K562 (cell line): Measurements from ENCODE around the gene ACOX2. TPM values are rescaled to one million over a fixed set of nuclear protein-coding genes. Genes with fewer than 3 reads are reported as not detected.

Experiments
- ATAC-seq: fragments of 200-7000 bp; cut with Tn5 transposase; 3 replicates; pipeline ENCODE4 v1.9.1; 2020; ENCODE audit warnings: moderate library complexity
- BruUV-seq: library from RNA; stranded (reverse); fragments of 400-500 nt; replicated peaks from 2 replicates; lab custom pipeline; 2021; lab: Mats Ljungman, UMichigan
- CTCF ChIA-PET: fragments of 300-600 bp; formaldehyde crosslinking; extraction: SDS; loops from one replicate; lab custom pipeline; 2021; ENCODE audit warnings: low intra/inter-chr PET ratio; lab: Yijun Ruan, JAX
- POLR2A ChIA-PET: fragments of 300-600, 350-650 bp; sonication (Branson Sonifier 250); formaldehyde crosslinking; extraction: SDS; loops from one replicate; lab custom pipeline; 2021; ENCODE audit warnings: antibody characterized with exemption, inconsistent platforms; lab: Yijun Ruan, JAX
- DNase-seq, 4 experiments: peaks; one replicate each; pipeline versions ENCODE4 v3.0.0 to v3.0.0-alpha.2; 2011 to 2018; ENCODE audit warnings: low spot score in 3 of 4, mixed read lengths in 3 of 4; ENCODE audit errors: extremely low read depth in 1 of 4
- FAIRE-seq: peaks from 2 replicates; lab custom pipeline; 2011; peaks lifted over from hg19 to GRCh38; lab: Jason Lieb, UNC
- H2AFZ ChIP-seq: 2 replicates; pipeline ENCODE4 v1.6.0; 2011; ENCODE audit warnings: low read depth, low read length, control low read depth, inconsistent platforms
- H3K27ac ChIP-seq: fragments of 200-600 bp; 3 replicates; pipeline ENCODE4 v1.8.0; 2011; ENCODE audit warnings: low read depth, mild to moderate bottlenecking, control low read depth, inconsistent platforms, low read length, moderate library complexity, mixed read lengths; ENCODE audit errors: extremely low read depth
- H3K27me3 ChIP-seq, 2 experiments: fragments of 300-600 bp in 1 of 2; 2 replicates in 1 of 2; 3 replicates in 1 of 2; pipeline versions ENCODE4 v1.6.0 to v1.8.0; 2011; ENCODE audit warnings: inconsistent platforms in 2 of 2, low read length in 2 of 2, mild to moderate bottlenecking in 1 of 2, mixed read lengths in 1 of 2, moderate library complexity in 1 of 2; ENCODE audit not compliant: control insufficient read depth in 2 of 2, insufficient read depth in 2 of 2
- H3K36me3 ChIP-seq: fragments of 300-600 bp; 3 replicates; pipeline ENCODE4 v1.8.0; 2011; ENCODE audit warnings: mild to moderate bottlenecking, low read length, inconsistent platforms; ENCODE audit not compliant: control insufficient read depth, insufficient read depth
- H3K4me1 ChIP-seq, 2 experiments: fragments of 200-600 bp in 1 of 2; replicated peaks in 1 of 2; 2 replicates in 1 of 2; 3 replicates in 1 of 2; pipeline versions ENCODE4 v1.5.1 to v1.8.0; 2011; ENCODE audit warnings: inconsistent platforms in 2 of 2, low read length in 2 of 2, mild to moderate bottlenecking in 1 of 2, mixed read lengths in 1 of 2, moderate library complexity in 1 of 2; ENCODE audit not compliant: control insufficient read depth in 2 of 2, insufficient read depth in 2 of 2
- H3K4me2 ChIP-seq: 2 replicates; pipeline ENCODE4 v1.6.1; 2011; ENCODE audit warnings: low read length, control low read depth, inconsistent platforms, mixed read lengths; ENCODE audit not compliant: insufficient read depth
- H3K4me3 ChIP-seq: fragments of 200-600 bp; sonication (generic), shearing (Covaris generic); 2 replicates; pipeline ENCODE4 v1.5.1; 2016; ENCODE audit warnings: control low read depth, inconsistent platforms
- H3K79me2 ChIP-seq: fragments of 200-600 bp; 3 replicates; pipeline ENCODE4 v1.8.0; 2011; ENCODE audit warnings: low read length, inconsistent platforms; ENCODE audit not compliant: control insufficient read depth, insufficient read depth
- H3K9ac ChIP-seq, 2 experiments: 2 replicates each; pipeline versions ENCODE4 v1.6.0 to v1.6.1; 2011; ENCODE audit warnings: low read depth in 2 of 2, low read length in 2 of 2, control low read depth in 1 of 2, inconsistent platforms in 1 of 2, mild to moderate bottlenecking in 1 of 2, mixed read lengths in 1 of 2; ENCODE audit not compliant: insufficient read depth in 1 of 2
- H3K9me1 ChIP-seq: one replicate; pipeline ENCODE4 v1.6.0; 2011; ENCODE audit warnings: inconsistent platforms, mild to moderate bottlenecking, low read length, moderate library complexity; ENCODE audit not compliant: control insufficient read depth, insufficient read depth
- H3K9me3 ChIP-seq: replicated peaks from 2 replicates; pipeline ENCODE4 v1.5.1; 2011; ENCODE audit warnings: low read depth, low read length, inconsistent platforms; ENCODE audit not compliant: control insufficient read depth, insufficient read depth
- H4K20me1 ChIP-seq: replicated peaks from 2 replicates; pipeline ENCODE4 v1.6.1; 2011; ENCODE audit warnings: low read length, inconsistent platforms, mixed read lengths; ENCODE audit not compliant: control insufficient read depth, insufficient read depth
- AFF1 ChIP-seq, 2 experiments: fragments of 450-650 bp; IDR thresholded peaks; 2 replicates each; pipeline ENCODE4 v1.6.1; 2018; ENCODE audit warnings: mild to moderate bottlenecking in 2 of 2, low read depth in 1 of 2; ENCODE audit not compliant: partially characterized antibody in 2 of 2
- CBX5 ChIP-seq: IDR thresholded peaks from 2 replicates; pipeline ENCODE4 v1.6.1; 2014; ENCODE audit warnings: low read depth, borderline replicate concordance
- CTBP1 ChIP-seq: fragments of 450-650 bp; IDR thresholded peaks from 2 replicates; pipeline ENCODE4 v1.6.1; 2016; ENCODE audit warnings: borderline replicate concordance
- CTCF ChIP-seq, 3 experiments: IDR thresholded peaks in 2 of 3; conservative IDR thresholded peaks in 1 of 3; 2 replicates each; pipeline ENCODE4 v1.5.1; 2011 to 2012; ENCODE audit warnings: low read length in 3 of 3, mild to moderate bottlenecking in 3 of 3, control low read depth in 2 of 3, improper control_type of control experiment in 1 of 3, inconsistent platforms in 1 of 3, low read depth in 1 of 3, mixed read lengths in 1 of 3, moderate library complexity in 1 of 3; ENCODE audit not compliant: insufficient read depth in 2 of 3
- HIVEP1 ChIP-seq: fragments of 250-450 bp; sonication (Bioruptor Pico); IDR thresholded peaks from 2 replicates; pipeline ENCODE4 v1.4.0; 2020; ENCODE audit warnings: mild to moderate bottlenecking
- MCM2 ChIP-seq: fragments of 450-650 bp; IDR thresholded peaks from 2 replicates; pipeline ENCODE4 v1.6.1; 2017; ENCODE audit warnings: low read depth, mild to moderate bottlenecking
- NCOA6 ChIP-seq: fragments of 450-650 bp; IDR thresholded peaks from 2 replicates; pipeline ENCODE4 v1.6.1; 2017; ENCODE audit warnings: mild to moderate bottlenecking
- NFYB ChIP-seq: IDR thresholded peaks from 2 replicates; pipeline ENCODE4 v1.6.1; 2011; ENCODE audit warnings: mild to moderate bottlenecking, moderate library complexity; ENCODE audit not compliant: insufficient read length; ENCODE audit errors: extremely low read depth
- NRF1 ChIP-seq, 2 experiments: fragments of 450-650 bp; IDR thresholded peaks in 1 of 2; conservative IDR thresholded peaks in 1 of 2; 2 replicates each; pipeline ENCODE4 v1.6.1; 2014; ENCODE audit warnings: mild to moderate bottlenecking in 2 of 2
- RAD21 ChIP-seq, 2 experiments: fragments of 250-450 bp in 1 of 2; fragments of 450-650 bp in 1 of 2; sonication (Bioruptor Pico) in 1 of 2; formaldehyde crosslinking in 1 of 2; IDR thresholded peaks in 1 of 2; conservative IDR thresholded peaks in 1 of 2; 2 replicates each; pipeline versions ENCODE4 v1.4.0 to v1.8.0; 2020 to 2022; ENCODE audit warnings: mild to moderate bottlenecking in 2 of 2, moderate library complexity in 1 of 2
- SREBF2 ChIP-seq: sonication (generic); formaldehyde crosslinking; IDR thresholded peaks from 2 replicates; pipeline ENCODE4 v1.4.0; 2020; ENCODE audit warnings: mild to moderate bottlenecking, missing genetic modification reagents
- ZNF253 ChIP-seq: fragments of 250-450 bp; sonication (Bioruptor Pico); conservative IDR thresholded peaks from 2 replicates; pipeline ENCODE4 v1.6.1; 2021; ENCODE audit warnings: mild to moderate bottlenecking
- WGBS: fragments of 100-300 bp; shearing (Covaris generic); methylation state at CpG from one replicate; pipeline ENCODE4 v1.1.6; 2016; ENCODE audit warnings: low coverage, mixed read lengths; ENCODE audit not compliant: insufficient coverage; ENCODE audit errors: missing lambda C conversion rate; 5-methylcytosine and 5-hydroxymethylcytosine counted together
- in situ Hi-C: fragments of 300-500 bp; cut with MboI; formaldehyde crosslinking; loops from 4 replicates; pipeline ENCODE4 v1.15.0; 2018; ENCODE audit warnings: inconsistent platforms, mixed read lengths
- intact Hi-C: fragments of 100-400 bp; cut with micrococcal nuclease; formaldehyde crosslinking; loops from 2 replicates; pipeline ENCODE4 v1.14.2; 2022
- polyA plus RNA-seq, 8 experiments: library from polyadenylated mRNA; depleted of rRNA in 4 of 8; stranded (reverse) in 5 of 8; unstranded in 3 of 8; fragments of >200 nt; fragmentation: Nextera tagmentation in 2 of 8; fragmentation: Illumina TruSeq in 1 of 8; extraction: Ambion mirVana in 2 of 8; extraction: Trizol in 1 of 8; gene quantifications; 2 replicates each; pipeline versions ENCODE4 v1.2.1 to v1.2.3, GENCODE V29; 2011 to 2014; ENCODE audit warnings: inconsistent platforms in 1 of 8, missing spikeins in 1 of 8
- total RNA-seq, 7 experiments: library from RNA; depleted of rRNA in 6 of 7; stranded (reverse); fragments of >200 nt in 6 of 7; fragmentation: Illumina TruSeq in 2 of 7; extraction: Trizol in 2 of 7; gene quantifications; 2 replicates each; pipeline versions ENCODE4 v1.2.1 to v1.2.3, GENCODE V29; 2011 to 2021; ENCODE audit warnings: low replicate concordance in 1 of 7

Gene ACOX2
- total and polyA plus RNA-seq, 9 of the 15 experiments (the other 6 are each of a cell fraction or from before 2014, with no cell fraction given): 0.15 TPM; not detected in 8

GRCh38 chr3:58560771-58561311 lies 23.9 kb upstream of the ACOX2 start:
- in situ Hi-C loops (no loop called here), intact Hi-C loops (no loop called here)
- Histone ChIP-seq H3K9me3 (no peaks in the 10 kb centered on the region), H3K4me2 (no peak overlapping the region), H3K36me3 (no peaks in the 10 kb centered on the region), H3K27me3 (peaks cover 0 to 31% of the 10 kb centered on the region in 2 experiments; a peak in 2 of 5 replicates), H3K9ac (no peak overlapping the region), H3K9me1 (no peaks in the 10 kb centered on the region), H3K4me3 (no peak overlapping the region), H4K20me1 (no peaks in the 10 kb centered on the region), H2AFZ (no peak overlapping the region), H3K4me1 (no peaks in the 10 kb centered on the region), H3K27ac (no peak overlapping the region), H3K79me2 (no peaks in the 10 kb centered on the region)
- WGBS: 3% methylated on average over 10 of the region's 12 CpGs
- ATAC-seq: peak; percentile 73
- TF ChIP-seq CTBP1 (no peak), CTCF (IDR thresholded peaks at IDR 0.05 in 2 of 3, conservative IDR thresholded peaks at IDR 0.05 in 1 of 3; ENCODE audit: insufficient read depth in 2 of 3, low read depth in 1 of 3, low read length in 3 of 3) (peak; percentile 20 to 45 (median 29); a peak in 3 of 6 replicates), HIVEP1 (no peak), CBX5 (no peak), AFF1 (IDR thresholded peaks at IDR 0.05; ENCODE audit: low read depth in 1 of 2, partially characterized antibody in 2 of 2) (no peak), ZNF253 (CRISPR knock-in tag) (no peak), RAD21 (CRISPR knock-in tag; conservative IDR thresholded peaks at IDR 0.05 in 1 of 2, IDR thresholded peaks at IDR 0.05 in 1 of 2) (peak in 1 of 2 experiments; percentile 43; a peak in 2 of 4 replicates), MCM2 (no peak), NRF1 (conservative IDR thresholded peaks at IDR 0.05 in 1 of 2, IDR thresholded peaks at IDR 0.05 in 1 of 2) (no peak), NCOA6 (no peak), SREBF2 (CRISPR knock-in tag) (no peak), NFYB (no peak)
- ChIA-PET POLR2A (no interaction called here), CTCF (no interaction called here)
- peak in 3 of 4 experiments; percentile 17 to 20 (median 20) for DNase-seq
- FAIRE-seq: no peak
- BruUV-seq: no TSS peak
